ENCODE data around the gene AVPI1.

GRCh38 chr10:97635577-97635976, 51.5 kb downstream of the AVPI1 start:
- TF ChIP-seq POLR2AphosphoS5 (IDR thresholded peaks at IDR 0.05), result no peak
- TF ChIP-seq, protein P1, sequence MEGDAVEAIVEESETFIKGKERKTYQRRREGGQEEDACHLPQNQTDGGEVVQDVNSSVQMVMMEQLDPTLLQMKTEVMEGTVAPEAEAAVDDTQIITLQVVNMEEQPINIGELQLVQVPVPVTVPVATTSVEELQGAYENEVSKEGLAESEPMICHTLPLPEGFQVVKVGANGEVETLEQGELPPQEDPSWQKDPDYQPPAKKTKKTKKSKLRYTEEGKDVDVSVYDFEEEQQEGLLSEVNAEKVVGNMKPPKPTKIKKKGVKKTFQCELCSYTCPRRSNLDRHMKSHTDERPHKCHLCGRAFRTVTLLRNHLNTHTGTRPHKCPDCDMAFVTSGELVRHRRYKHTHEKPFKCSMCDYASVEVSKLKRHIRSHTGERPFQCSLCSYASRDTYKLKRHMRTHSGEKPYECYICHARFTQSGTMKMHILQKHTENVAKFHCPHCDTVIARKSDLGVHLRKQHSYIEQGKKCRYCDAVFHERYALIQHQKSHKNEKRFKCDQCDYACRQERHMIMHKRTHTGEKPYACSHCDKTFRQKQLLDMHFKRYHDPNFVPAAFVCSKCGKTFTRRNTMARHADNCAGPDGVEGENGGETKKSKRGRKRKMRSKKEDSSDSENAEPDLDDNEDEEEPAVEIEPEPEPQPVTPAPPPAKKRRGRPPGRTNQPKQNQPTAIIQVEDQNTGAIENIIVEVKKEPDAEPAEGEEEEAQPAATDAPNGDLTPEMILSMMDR (IDR thresholded peaks at IDR 0.05), result no peak
